CD4-positive, alpha-beta T cell (primary cell): Measurements from ENCODE around the gene NAB2. TPM values are rescaled to one million over a fixed set of nuclear protein-coding genes. Genes with fewer than 3 reads are reported as not detected.

Experiments used
- ATAC-seq: fragments of 200-7000 bp; cut with Tn5 transposase; one replicate; pipeline ENCODE4 v1.10.0; 2022; ENCODE audit warnings: mild to moderate bottlenecking; ENCODE audit not compliant: poor library complexity
- CTCF ChIA-PET: fragments of 350-600 bp; sonication (Branson Sonifier 250); formaldehyde crosslinking; loops from one replicate; lab custom pipeline; 2021; ENCODE audit warnings: antibody characterized with exemption, inconsistent platforms; lab: Charles Lee
- POLR2A ChIA-PET: fragments of 350-600 bp; sonication (Branson Sonifier 250); formaldehyde crosslinking; loops from one replicate; lab custom pipeline; 2021; ENCODE audit warnings: antibody characterized with exemption, inconsistent platforms; lab: Charles Lee
- DNase-seq, 14 experiments: peaks; one replicate each; pipeline ENCODE4 v3.0.0-alpha.2; 2013 to 2020; ENCODE audit warnings: mixed read lengths in 2 of 14
- H3K27ac ChIP-seq, 2 donors: one replicate each; pipeline versions ENCODE4 v1.5.1 to v1.7.0; 2013; ENCODE audit warnings: low read length in 2 of 2, low read depth in 1 of 2, mild to moderate bottlenecking in 1 of 2
- H3K27me3 ChIP-seq, 2 experiments: 1 replicate in 1 of 2; 2 replicates in 1 of 2; pipeline versions ENCODE4 v1.6.1 to v1.7.0; 2013; ENCODE audit warnings: low read length in 2 of 2, control low read depth in 1 of 2, mild to moderate bottlenecking in 1 of 2, moderate library complexity in 1 of 2; ENCODE audit not compliant: insufficient read depth in 2 of 2, control insufficient read depth in 1 of 2
- H3K36me3 ChIP-seq: one replicate; pipeline ENCODE4 v1.6.1; 2013; ENCODE audit warnings: low read length, control low read depth; ENCODE audit not compliant: insufficient read depth
- H3K4me1 ChIP-seq: one replicate; pipeline ENCODE4 v1.6.1; 2013; ENCODE audit warnings: low read length, control low read depth; ENCODE audit not compliant: insufficient read depth
- H3K4me3 ChIP-seq: one replicate; pipeline ENCODE4 v1.5.1; 2013; ENCODE audit warnings: mild to moderate bottlenecking, low read length, moderate library complexity
- H3K9me3 ChIP-seq, 2 experiments: 1 replicate in 1 of 2; 2 replicates in 1 of 2; pipeline versions ENCODE4 v1.6.1 to v1.7.0; 2013; ENCODE audit warnings: low read length in 2 of 2, mild to moderate bottlenecking in 2 of 2, control low read depth in 1 of 2, moderate library complexity in 1 of 2; ENCODE audit not compliant: control insufficient read depth in 1 of 2, insufficient read depth in 1 of 2
- H3K27ac Mint-ChIP-seq: one replicate; pipeline ENCODE4 v1.8.0; 2020; ENCODE audit warnings: mixed read lengths
- H3K27me3 Mint-ChIP-seq: one replicate; pipeline ENCODE4 v1.8.0; 2021; ENCODE audit warnings: mixed read lengths
- H3K36me3 Mint-ChIP-seq: one replicate; pipeline ENCODE4 v1.8.0; 2021; ENCODE audit warnings: low read depth, mixed read lengths
- H3K4me1 Mint-ChIP-seq: one replicate; pipeline ENCODE4 v1.8.0; 2021; ENCODE audit warnings: low read depth, mixed read lengths
- H3K4me3 Mint-ChIP-seq: one replicate; pipeline ENCODE4 v1.8.0; 2020; ENCODE audit warnings: mild to moderate bottlenecking, mixed read lengths
- H3K9me3 Mint-ChIP-seq: one replicate; pipeline ENCODE4 v1.8.0; 2020; ENCODE audit warnings: mixed read lengths
- intact Hi-C, 2 experiments: fragments of 100-400 bp; cut with DNase I in 1 of 2; cut with micrococcal nuclease in 1 of 2; formaldehyde crosslinking; loops; one replicate each; pipeline versions ENCODE4 v1.15.1 to v1.9.0; 2023 to 2025; cut with DNase I, micrococcal nuclease
- total RNA-seq, 174 experiments: library from RNA in 2 of 174; stranded (reverse) in 2 of 174; gene quantifications; one replicate each; pipeline ENCODE4 v1.2.3 and lab custom pipeline; 2021 to 2026
- TF ChIP-seq, protein P1 (sequence below): fragments of 200-600 bp; IDR thresholded peaks from one replicate; pipeline ENCODE4 v1.8.0; 2022; ENCODE audit warnings: antibody characterized with exemption, mild to moderate bottlenecking

Gene NAB2
- total RNA-seq, 2 experiments from 2014 or later: 4.8 to 6.1 TPM

DNA sequence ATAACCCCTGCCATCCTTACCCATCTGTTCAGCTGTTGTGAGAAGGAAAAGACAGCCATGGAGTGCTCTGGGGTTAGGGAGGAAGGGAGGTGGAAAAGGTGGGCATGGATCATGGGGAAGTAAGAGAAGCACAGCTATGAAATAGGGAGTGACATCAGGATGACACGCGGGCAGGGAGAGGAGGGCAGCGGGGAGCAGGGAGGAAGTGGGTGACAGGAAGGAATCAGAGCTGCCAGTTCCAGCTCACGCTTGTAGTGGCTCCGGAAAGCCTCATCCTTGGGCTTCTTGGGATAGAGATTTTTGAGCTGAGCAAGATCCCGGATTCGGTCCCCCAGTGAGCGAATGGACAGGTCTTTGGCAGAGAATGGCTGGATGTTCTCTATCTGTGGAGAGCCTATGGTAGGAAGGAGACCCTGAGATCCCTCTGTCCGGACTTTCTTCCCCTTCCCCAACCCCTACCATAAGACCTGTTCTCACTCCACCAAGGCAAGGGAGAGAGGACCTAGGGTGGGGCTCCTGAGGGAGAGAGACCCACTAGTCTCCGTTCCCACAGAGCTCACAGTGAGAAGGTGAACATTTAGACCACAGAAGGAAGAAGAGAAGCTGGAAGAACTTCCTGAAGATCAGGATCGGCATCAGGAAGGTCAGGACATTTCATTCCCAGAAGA, 10.3 kb downstream of the NAB2 start:
- Mint-ChIP-seq H3K27me3 (no peaks in the 10 kb centered on the region), H3K4me3 (no peak overlapping the region), H3K4me1 (peaks cover 40% of the 10 kb centered on the region), H3K27ac (peak overlapping the region; percentile 71), H3K9me3 (no peaks in the 10 kb centered on the region), H3K36me3 (peaks cover 86% of the 10 kb centered on the region)
- Histone ChIP-seq H3K27me3 (no peaks in the 10 kb centered on the region), H3K27ac (no peak overlapping the region), H3K4me3 (no peak overlapping the region), H3K4me1 (peaks cover 21% of the 10 kb centered on the region), H3K36me3 (peaks cover 78% of the 10 kb centered on the region), H3K9me3 (no peaks in the 10 kb centered on the region)
- intact Hi-C loops: no loop called here
- DNase-seq (no peak), ATAC-seq (no peak)
- POLR2A ChIA-PET: interaction anchor here (0.6 to 14.4 kb wide), 6 partner anchors 8 to 374 kb away, joined by 3 to 344 read pairs (median 4); partner anchors contain the start of genes NAB2, NACA, NEMP1 and STAT6
- CTCF ChIA-PET: interaction anchor here (2.0 kb wide), 1 partner anchor 13 kb away, joined by 8 read pairs; no protein-coding TSS in a partner anchor
- TF ChIP-seq, protein P1, sequence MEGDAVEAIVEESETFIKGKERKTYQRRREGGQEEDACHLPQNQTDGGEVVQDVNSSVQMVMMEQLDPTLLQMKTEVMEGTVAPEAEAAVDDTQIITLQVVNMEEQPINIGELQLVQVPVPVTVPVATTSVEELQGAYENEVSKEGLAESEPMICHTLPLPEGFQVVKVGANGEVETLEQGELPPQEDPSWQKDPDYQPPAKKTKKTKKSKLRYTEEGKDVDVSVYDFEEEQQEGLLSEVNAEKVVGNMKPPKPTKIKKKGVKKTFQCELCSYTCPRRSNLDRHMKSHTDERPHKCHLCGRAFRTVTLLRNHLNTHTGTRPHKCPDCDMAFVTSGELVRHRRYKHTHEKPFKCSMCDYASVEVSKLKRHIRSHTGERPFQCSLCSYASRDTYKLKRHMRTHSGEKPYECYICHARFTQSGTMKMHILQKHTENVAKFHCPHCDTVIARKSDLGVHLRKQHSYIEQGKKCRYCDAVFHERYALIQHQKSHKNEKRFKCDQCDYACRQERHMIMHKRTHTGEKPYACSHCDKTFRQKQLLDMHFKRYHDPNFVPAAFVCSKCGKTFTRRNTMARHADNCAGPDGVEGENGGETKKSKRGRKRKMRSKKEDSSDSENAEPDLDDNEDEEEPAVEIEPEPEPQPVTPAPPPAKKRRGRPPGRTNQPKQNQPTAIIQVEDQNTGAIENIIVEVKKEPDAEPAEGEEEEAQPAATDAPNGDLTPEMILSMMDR: no peak

DNA sequence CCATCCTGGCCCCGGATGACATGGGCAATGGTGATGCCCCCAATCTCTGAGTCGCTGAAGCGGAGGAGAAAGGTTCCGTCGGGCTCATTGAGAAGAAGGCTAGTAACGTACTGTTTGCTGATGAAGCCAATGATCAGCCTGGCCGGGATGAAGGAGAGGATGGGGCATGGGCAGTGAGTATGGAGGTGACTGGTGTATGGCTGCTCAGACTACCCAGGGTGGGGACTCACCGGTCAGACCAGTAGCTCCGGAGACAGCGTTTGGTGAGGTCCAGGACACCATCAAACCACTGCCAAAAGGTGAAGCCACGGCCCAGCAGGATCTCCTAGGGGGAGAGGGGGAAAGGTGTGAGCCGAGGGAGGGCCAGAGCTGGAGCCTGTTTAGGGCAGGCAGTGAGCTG, 10.9 kb downstream of the NAB2 start:
- DNase-seq (no peak), ATAC-seq (no peak)
- Mint-ChIP-seq H3K4me1 (peaks cover 40% of the 10 kb centered on the region), H3K36me3 (peaks cover 86% of the 10 kb centered on the region), H3K4me3 (no peak overlapping the region), H3K27ac (peak overlapping the region; percentile 71), H3K27me3 (no peaks in the 10 kb centered on the region), H3K9me3 (no peaks in the 10 kb centered on the region)
- intact Hi-C loops: no loop called here
- no peak overlapping the region for H3K27ac ChIP-seq
- CTCF ChIA-PET: interaction anchor here (2.0 kb wide), 1 partner anchor 12 kb away, joined by 8 read pairs; no protein-coding TSS in a partner anchor
- TF ChIP-seq, protein P1: no peak
- no peaks in the 10 kb centered on the region for H3K27me3 ChIP-seq
- peaks cover 19% of the 10 kb centered on the region for H3K4me1 ChIP-seq
- H3K9me3 ChIP-seq: no peaks in the 10 kb centered on the region
- POLR2A ChIA-PET: interaction anchor here (0.7 to 14.4 kb wide), 3 partner anchors 8 to 11 kb away, joined by 3 to 344 read pairs (median 20); partner anchors contain the start of genes NAB2 and STAT6
- peaks cover 79% of the 10 kb centered on the region for H3K36me3 ChIP-seq
- no peak overlapping the region for H3K4me3 ChIP-seq

DNA sequence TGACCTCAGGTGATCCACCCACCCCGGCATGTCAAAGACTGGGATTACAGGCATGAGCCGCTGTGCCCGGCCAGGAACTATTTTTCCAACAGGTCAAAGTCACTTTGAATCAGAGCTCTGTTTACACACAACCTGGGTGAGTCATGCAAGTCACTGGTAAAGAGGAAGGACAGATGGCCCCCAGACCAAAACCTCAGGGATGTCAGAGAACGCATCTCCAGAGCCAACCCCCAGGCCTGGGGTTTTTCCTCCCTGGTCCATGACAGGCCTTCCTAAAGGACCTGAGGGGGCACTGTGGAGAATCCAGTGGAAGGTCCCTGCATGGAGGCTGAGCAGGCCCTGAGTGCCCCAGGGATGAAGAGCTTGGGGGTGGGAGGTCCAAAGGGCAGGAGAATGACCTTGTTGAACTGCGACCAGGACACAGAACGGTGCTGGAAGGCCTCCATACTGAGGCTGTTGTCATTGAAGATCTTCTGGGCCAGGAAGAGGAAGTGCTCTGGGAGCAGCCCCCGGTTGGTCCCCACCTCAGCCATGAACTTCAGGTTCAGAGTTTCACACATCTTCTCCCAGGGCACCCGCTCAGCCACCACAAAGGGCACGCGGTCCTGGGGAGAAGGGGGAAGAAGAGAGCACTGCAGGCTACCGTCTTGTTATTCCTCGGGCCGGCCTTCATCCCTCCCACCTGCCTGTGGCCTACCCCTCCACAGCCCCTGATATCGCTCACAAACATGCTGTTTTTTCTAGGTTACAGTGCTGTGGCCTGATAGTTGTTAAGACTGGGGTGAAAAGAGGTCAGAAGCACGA, 13.2 kb downstream of the NAB2 start:
- Histone ChIP-seq H3K9me3 (no peaks in the 10 kb centered on the region), H3K27ac (peak overlapping the region; percentile 13 to 30), H3K4me1 (peaks cover 37% of the 10 kb centered on the region), H3K36me3 (peaks cover 82% of the 10 kb centered on the region), H3K27me3 (no peaks in the 10 kb centered on the region), H3K4me3 (no peak overlapping the region)
- H3K4me1 Mint-ChIP-seq: peaks cover 48% of the 10 kb centered on the region
- no peak overlapping the region for H3K4me3 Mint-ChIP-seq
- H3K27ac Mint-ChIP-seq: peak overlapping the region; percentile 42
- intact Hi-C loops: no loop called here
- DNase-seq (no peak), ATAC-seq (no peak)
- CTCF ChIA-PET: interaction anchor here (0.8 to 1.0 kb wide), 2 partner anchors 8 to 22 kb away, joined by 3 read pairs; no protein-coding TSS in a partner anchor
- H3K36me3 Mint-ChIP-seq: peaks cover 85% of the 10 kb centered on the region
- no peaks in the 10 kb centered on the region for H3K27me3 Mint-ChIP-seq
- POLR2A ChIA-PET: interaction anchor here (1.8 to 10.4 kb wide), 2 partner anchors 9 to 23 kb away, joined by 6 to 344 read pairs; partner anchors contain the start of genes NAB2 and NEMP1
- TF ChIP-seq, protein P1: no peak
- no peaks in the 10 kb centered on the region for H3K9me3 Mint-ChIP-seq
